CD4-positive, alpha-beta memory T cell (primary cell): Measurements from ENCODE around the gene HOXC13. TPM values are rescaled to one million over a fixed set of nuclear protein-coding genes. Genes with fewer than 3 reads are reported as not detected.
A peak's percentile ranks its signal among the peaks of the same experiment; 100 is the strongest.

Source experiments
- CTCF ChIA-PET: fragments of 350-600 bp; sonication (Branson Sonifier 250); formaldehyde crosslinking; loops from one replicate; lab custom pipeline; 2021; ENCODE audit warnings: inconsistent platforms; ENCODE audit not compliant: partially characterized antibody; lab: Charles Lee
- POLR2A ChIA-PET: fragments of 350-600 bp; sonication (Branson Sonifier 250); formaldehyde crosslinking; loops from one replicate; lab custom pipeline; 2021; ENCODE audit not compliant: partially characterized antibody; lab: Charles Lee
- DNase-seq, 5 donors: peaks; one replicate each; pipeline versions ENCODE4 v3.0.0 to v3.0.0-alpha.2; 2020 to 2022; ENCODE audit warnings: mixed read lengths in 1 of 5
- H3K27ac ChIP-seq: one replicate; pipeline ENCODE4 v1.7.0; 2013; ENCODE audit warnings: low read depth, low read length
- H3K27me3 ChIP-seq: 2 replicates; pipeline ENCODE4 v1.7.0; 2013; ENCODE audit warnings: mild to moderate bottlenecking, low read length, moderate library complexity; ENCODE audit not compliant: insufficient read depth
- H3K36me3 ChIP-seq: 2 replicates; pipeline ENCODE4 v1.7.0; 2013; ENCODE audit warnings: mild to moderate bottlenecking, low read length, moderate library complexity; ENCODE audit not compliant: insufficient read depth
- H3K4me1 ChIP-seq: 2 replicates; pipeline ENCODE4 v1.7.0; 2013; ENCODE audit warnings: mild to moderate bottlenecking, low read length, moderate library complexity; ENCODE audit not compliant: insufficient read depth
- H3K4me3 ChIP-seq, 2 donors: one replicate each; pipeline ENCODE4 v1.7.0; 2013; ENCODE audit warnings: low read length in 2 of 2, mild to moderate bottlenecking in 1 of 2
- H3K9me3 ChIP-seq, 2 donors: one replicate each; pipeline ENCODE4 v1.7.0; 2013; ENCODE audit warnings: low read length in 2 of 2, control low read depth in 1 of 2; ENCODE audit not compliant: control insufficient read depth in 1 of 2
- H3K27ac Mint-ChIP-seq, 7 donors: one replicate each; pipeline ENCODE4 v1.8.0; 2020 to 2021; ENCODE audit warnings: mixed read lengths in 7 of 7, mild to moderate bottlenecking in 6 of 7, inconsistent platforms in 3 of 7, moderate library complexity in 3 of 7
- H3K27me3 Mint-ChIP-seq, 2 donors: one replicate each; pipeline ENCODE4 v1.8.0; 2020 to 2021; ENCODE audit warnings: mixed read lengths in 2 of 2
- H3K36me3 Mint-ChIP-seq, 2 donors: one replicate each; pipeline ENCODE4 v1.8.0; 2020 to 2021; ENCODE audit warnings: mixed read lengths in 2 of 2, inconsistent platforms in 1 of 2, mild to moderate bottlenecking in 1 of 2
- H3K4me1 Mint-ChIP-seq, 4 donors: one replicate each; pipeline ENCODE4 v1.8.0; 2020 to 2021; ENCODE audit warnings: mixed read lengths in 4 of 4, mild to moderate bottlenecking in 1 of 4
- H3K4me3 Mint-ChIP-seq, 8 donors: one replicate each; pipeline ENCODE4 v1.8.0; 2020 to 2021; ENCODE audit warnings: mixed read lengths in 8 of 8, mild to moderate bottlenecking in 7 of 8, moderate library complexity in 6 of 8, inconsistent platforms in 3 of 8
- H3K9me3 Mint-ChIP-seq, 8 donors: one replicate each; pipeline ENCODE4 v1.8.0; 2020 to 2021; ENCODE audit warnings: mixed read lengths in 8 of 8, mild to moderate bottlenecking in 5 of 8, inconsistent platforms in 3 of 8, moderate library complexity in 1 of 8
- intact Hi-C: fragments of 100-400 bp; cut with micrococcal nuclease; formaldehyde crosslinking; loops from one replicate; pipeline ENCODE4 v1.15.1; 2023
- polyA plus RNA-seq, 2 donors: library from polyadenylated mRNA; unstranded; fragments of 300-500 nt; fragmentation: Illumina TruSeq; gene quantifications; one replicate each; pipeline ENCODE4 v1.2.3, GENCODE V29; 2021
- total RNA-seq, 2 experiments: library from RNA; stranded (reverse); gene quantifications; one replicate each; pipeline ENCODE4 v1.2.3, GENCODE V29; 2021

Gene HOXC13
- total and polyA plus RNA-seq, 4 experiments from 2014 or later = not detected

DNA sequence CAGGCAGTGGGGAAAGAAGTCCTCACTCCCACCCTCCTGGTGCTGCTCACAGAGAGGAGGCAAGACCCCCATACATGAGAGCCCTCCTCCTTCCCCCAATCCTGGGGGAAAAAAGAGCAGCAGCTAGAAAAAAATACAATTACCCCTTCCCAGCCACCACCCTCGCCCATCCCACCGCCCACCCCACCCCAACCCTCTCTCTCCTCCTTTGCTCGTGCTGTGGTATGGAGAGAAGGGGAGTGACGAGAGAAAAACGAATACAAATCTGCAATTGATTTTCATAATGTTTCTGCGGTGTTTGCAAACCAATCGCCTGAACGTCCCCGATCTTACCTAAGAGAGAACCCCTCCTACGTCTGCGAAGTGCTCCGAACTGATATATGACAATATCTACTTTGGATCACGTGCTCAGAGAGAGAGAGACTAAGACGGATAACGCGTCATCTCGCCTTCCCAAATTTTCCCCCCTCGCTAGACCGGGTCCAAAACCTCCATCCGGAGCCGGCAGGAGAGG, 34.1 kb downstream of the HOXC13 start, which contains the start of gene HOXC11:
Gene HOXC11 (plus strand): TSS at position 405 of the 514 bp plus-strand sequence. CDS start 116 bp downstream, outside the sequence.
- H3K27me3 Mint-ChIP-seq = peaks cover 71 to 80% of the 10 kb centered on the region in 2 donors
- POLR2A ChIA-PET = no interaction called here
- H3K9me3 Mint-ChIP-seq = peaks cover 0 to 21% (median 11%) of the 10 kb centered on the region in 8 donors
- H3K4me1 Mint-ChIP-seq = peaks cover 6 to 32% (median 17%) of the 10 kb centered on the region in 4 donors
- DNase-seq = no peak
- peak within 1 kb of the TSS in 7 of 8 donors; percentile 66 to 85 (median 77) for H3K4me3 Mint-ChIP-seq
- peaks cover 93% of the 10 kb centered on the region for H3K27me3 ChIP-seq
- peaks cover 5 to 10% of the 10 kb centered on the region in 2 donors for H3K36me3 Mint-ChIP-seq
- CTCF ChIA-PET = interaction anchor here (1.0 kb wide), 1 partner anchor 15 kb away, joined by 3 read pairs; no protein-coding TSS in a partner anchor
- H3K27ac Mint-ChIP-seq = peak within 1 kb of the TSS in 6 of 7 donors; percentile 67 to 88 (median 82)
- H3K9me3 ChIP-seq = no peaks in the 10 kb centered on the region
- peaks cover 25% of the 10 kb centered on the region for H3K4me1 ChIP-seq
- H3K4me3 ChIP-seq = no peak within 1 kb of the TSS
- intact Hi-C loops = no loop called here
- no peaks in the 10 kb centered on the region for H3K36me3 ChIP-seq
- no peak within 1 kb of the TSS for H3K27ac ChIP-seq

DNA sequence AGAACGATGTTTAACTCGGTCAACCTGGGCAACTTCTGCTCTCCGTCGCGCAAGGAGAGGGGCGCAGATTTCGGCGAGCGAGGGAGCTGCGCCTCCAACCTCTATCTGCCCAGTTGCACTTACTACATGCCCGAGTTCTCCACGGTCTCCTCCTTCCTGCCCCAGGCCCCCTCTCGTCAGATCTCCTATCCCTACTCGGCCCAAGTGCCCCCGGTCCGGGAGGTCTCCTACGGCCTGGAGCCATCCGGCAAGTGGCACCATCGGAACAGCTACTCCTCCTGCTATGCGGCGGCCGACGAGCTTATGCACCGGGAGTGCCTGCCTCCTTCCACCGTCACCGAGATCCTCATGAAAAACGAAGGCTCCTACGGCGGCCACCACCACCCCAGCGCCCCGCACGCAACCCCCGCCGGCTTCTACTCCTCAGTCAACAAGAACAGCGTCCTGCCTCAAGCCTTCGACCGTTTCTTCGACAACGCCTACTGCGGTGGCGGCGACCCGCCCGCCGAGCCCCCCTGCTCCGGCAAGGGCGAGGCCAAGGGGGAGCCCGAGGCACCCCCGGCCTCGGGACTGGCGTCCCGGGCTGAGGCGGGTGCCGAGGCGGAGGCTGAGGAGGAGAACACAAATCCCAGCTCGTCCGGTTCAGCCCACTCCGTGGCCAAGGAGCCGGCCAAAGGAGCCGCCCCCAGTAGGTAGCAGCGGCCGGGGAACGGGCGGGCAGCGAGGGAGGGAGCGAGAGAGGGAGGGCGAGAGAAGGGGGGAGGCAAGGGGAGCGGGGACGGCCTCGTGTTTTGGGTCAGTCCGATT, 34.8 kb downstream of the HOXC13 start:
- DNase-seq = no peak
- Histone ChIP-seq H3K27me3 (peaks cover 91% of the 10 kb centered on the region), H3K4me1 (peaks cover 30% of the 10 kb centered on the region), H3K9me3 (no peaks in the 10 kb centered on the region), H3K36me3 (no peaks in the 10 kb centered on the region), H3K27ac (no peak overlapping the region), H3K4me3 (no peak overlapping the region)
- intact Hi-C loops = loop anchor here (2.0 kb wide), 1 partner anchor 21 kb away; no protein-coding TSS in a partner anchor
- Mint-ChIP-seq H3K27me3 (peaks cover 69 to 78% of the 10 kb centered on the region in 2 donors), H3K27ac (peak overlapping the region in 6 of 7 donors; percentile 67 to 88 (median 82)), H3K9me3 (peaks cover 0 to 23% (median 11%) of the 10 kb centered on the region in 8 donors), H3K4me3 (peak overlapping the region in 7 of 8 donors; percentile 66 to 85 (median 74)), H3K36me3 (peaks cover 5 to 7% of the 10 kb centered on the region in 2 donors), H3K4me1 (peaks cover 4 to 31% (median 18%) of the 10 kb centered on the region in 4 donors)
- ChIA-PET POLR2A (no interaction called here), CTCF (interaction anchor here (1.0 kb wide), 1 partner anchor 14 kb away, joined by 3 read pairs; no protein-coding TSS in a partner anchor)

DNA sequence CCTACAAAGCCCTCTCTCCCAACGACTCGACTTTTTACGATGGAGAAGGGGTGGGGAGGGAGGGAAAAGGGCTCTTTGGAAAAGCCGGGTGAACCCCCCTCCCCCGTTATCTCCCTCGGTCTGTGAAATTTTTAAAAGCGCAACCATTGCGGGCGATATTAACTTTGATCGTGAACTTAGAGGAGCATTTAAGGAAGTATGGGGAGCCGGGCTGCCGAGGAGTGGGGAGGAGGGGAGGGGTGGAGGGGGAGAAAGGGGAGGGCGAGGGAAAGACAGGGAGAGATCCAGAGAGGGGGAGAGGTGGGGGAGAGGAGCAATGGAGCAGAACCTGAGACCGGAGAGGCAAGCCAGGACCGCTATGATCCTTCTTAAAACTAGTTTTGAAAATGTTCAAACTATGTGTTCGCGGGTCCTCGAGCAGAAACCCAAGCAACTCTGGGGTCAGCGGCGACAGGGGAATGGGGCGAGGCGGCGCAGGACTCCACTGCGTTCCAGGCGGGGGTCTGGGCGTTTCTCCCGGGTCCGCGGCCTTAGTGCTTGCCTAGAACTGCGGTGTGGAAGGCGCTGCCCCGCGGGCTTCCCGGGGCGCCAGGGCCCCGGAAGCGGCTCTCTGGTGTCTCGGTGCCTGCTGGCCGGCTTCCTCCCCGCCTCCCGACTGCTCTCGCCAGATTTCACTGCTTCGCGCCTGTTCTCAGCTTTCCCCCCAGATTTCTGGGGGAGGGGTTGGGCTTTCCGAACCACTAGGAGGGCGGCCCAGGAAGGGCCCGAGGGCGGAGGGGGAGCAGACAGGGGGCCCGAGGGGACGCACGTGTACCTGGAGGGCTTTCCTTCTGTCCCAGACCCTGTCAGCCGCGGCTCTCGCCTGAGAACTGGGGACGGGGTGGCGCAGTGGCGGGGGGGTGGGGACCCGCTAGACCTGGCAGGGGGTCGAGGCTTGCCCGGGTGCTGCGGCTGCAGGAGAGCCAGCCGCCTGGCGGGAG, 35.7 kb downstream of the HOXC13 start, which contains the start of gene HOTAIR:
Gene HOTAIR (minus strand): TSS at position 871 of the 980 bp plus-strand sequence.
- Mint-ChIP-seq H3K4me1 (peaks cover 4 to 36% (median 18%) of the 10 kb centered on the region in 4 donors), H3K36me3 (peaks cover 5 to 6% of the 10 kb centered on the region in 2 donors), H3K27ac (peak within 1 kb of the TSS in 4 of 7 donors; percentile 57 to 82 (median 76)), H3K27me3 (peaks cover 69 to 79% of the 10 kb centered on the region in 2 donors), H3K9me3 (peaks cover 0 to 23% (median 11%) of the 10 kb centered on the region in 8 donors), H3K4me3 (peak within 1 kb of the TSS; percentile 67 to 85 (median 77))
- Histone ChIP-seq H3K27ac (no peak within 1 kb of the TSS), H3K27me3 (peaks cover 91% of the 10 kb centered on the region), H3K4me3 (peak within 1 kb of the TSS in 1 of 2 donors; percentile 40), H3K4me1 (peaks cover 30% of the 10 kb centered on the region), H3K36me3 (no peaks in the 10 kb centered on the region), H3K9me3 (no peaks in the 10 kb centered on the region)
- no peak for DNase-seq
- ChIA-PET POLR2A (interaction anchor here (0.7 kb wide), 1 partner anchor 1522 kb away, joined by 3 read pairs; no protein-coding TSS in a partner anchor), CTCF (no interaction called here)
- intact Hi-C loops = loop anchor here (2.0 kb wide), 1 partner anchor 22 kb away; no protein-coding TSS in a partner anchor

DNA sequence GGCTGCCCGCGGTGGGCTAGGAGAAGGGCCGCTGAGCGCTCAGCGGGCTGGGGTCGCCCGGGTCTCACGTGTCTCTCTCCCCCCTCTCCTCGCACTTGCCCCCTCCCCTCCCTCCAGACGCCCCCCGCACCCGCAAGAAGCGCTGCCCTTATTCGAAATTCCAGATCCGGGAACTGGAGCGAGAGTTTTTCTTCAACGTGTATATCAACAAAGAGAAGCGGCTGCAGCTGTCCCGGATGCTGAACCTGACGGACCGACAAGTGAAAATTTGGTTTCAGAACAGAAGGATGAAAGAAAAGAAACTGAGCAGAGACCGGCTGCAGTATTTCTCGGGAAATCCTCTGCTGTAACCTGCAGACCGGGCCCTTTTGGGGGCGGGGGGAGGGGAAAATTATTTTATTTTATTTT, 36.4 kb downstream of the HOXC13 start:
- H3K36me3 Mint-ChIP-seq = peaks cover 5 to 6% of the 10 kb centered on the region in 2 donors
- H3K27ac ChIP-seq = no peak overlapping the region
- H3K27me3 ChIP-seq = peaks cover 91% of the 10 kb centered on the region
- H3K9me3 Mint-ChIP-seq = peaks cover 0 to 26% (median 13%) of the 10 kb centered on the region in 8 donors
- H3K27me3 Mint-ChIP-seq = peaks cover 71 to 77% of the 10 kb centered on the region in 2 donors
- intact Hi-C loops = loop anchor here (2.0 kb wide), 1 partner anchor 22 kb away; no protein-coding TSS in a partner anchor
- no peak for DNase-seq
- ChIA-PET CTCF (no interaction called here), POLR2A (interaction anchor here (0.7 kb wide), 1 partner anchor 1522 kb away, joined by 3 read pairs; no protein-coding TSS in a partner anchor)
- H3K27ac Mint-ChIP-seq = peak overlapping the region in 1 of 7 donors; percentile 75
- H3K4me3 ChIP-seq = no peak overlapping the region
- H3K36me3 ChIP-seq = no peaks in the 10 kb centered on the region
- H3K9me3 ChIP-seq = no peaks in the 10 kb centered on the region
- H3K4me1 Mint-ChIP-seq = peaks cover 4 to 36% (median 18%) of the 10 kb centered on the region in 4 donors
- peaks cover 30% of the 10 kb centered on the region for H3K4me1 ChIP-seq
- H3K4me3 Mint-ChIP-seq = peak overlapping the region in 7 of 8 donors; percentile 28 to 83 (median 61)

DNA sequence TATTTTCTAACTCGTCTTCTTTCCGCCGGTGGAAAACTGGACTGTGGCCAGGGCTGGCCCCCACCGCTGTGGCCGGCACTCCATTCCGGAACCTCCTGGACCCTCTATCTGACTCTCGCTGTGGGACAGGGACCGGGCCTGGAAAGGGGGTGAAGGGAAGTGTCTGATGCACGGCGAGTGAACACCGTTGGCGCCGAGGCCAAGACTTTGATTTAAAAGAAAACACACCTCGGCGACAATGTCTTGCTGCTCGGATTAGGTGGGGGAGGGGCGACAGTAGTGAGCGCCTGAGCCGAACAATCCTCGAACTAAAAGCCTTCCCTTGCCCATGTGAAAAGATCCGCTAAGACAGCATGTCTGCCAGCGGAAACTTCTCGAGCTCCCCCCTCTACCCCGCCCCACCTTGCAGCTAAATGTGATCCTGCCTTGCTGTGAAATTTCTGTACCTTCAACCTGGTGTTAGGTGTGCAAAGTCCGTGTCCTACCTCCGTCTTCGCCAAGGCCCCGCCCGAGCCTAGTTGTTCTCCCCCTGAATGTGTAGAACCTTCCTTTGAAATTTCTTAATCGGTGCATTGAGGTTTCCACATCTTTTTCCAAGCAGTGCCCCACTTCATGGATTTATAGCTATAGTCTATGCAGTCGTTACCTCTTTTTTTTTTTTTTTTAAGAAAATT, 37.0 kb downstream of the HOXC13 start:
- no peak overlapping the region for H3K27ac ChIP-seq
- no peak for DNase-seq
- CTCF ChIA-PET = no interaction called here
- Mint-ChIP-seq H3K36me3 (peaks cover 5 to 6% of the 10 kb centered on the region in 2 donors), H3K4me3 (peak overlapping the region; percentile 50 to 83 (median 66)), H3K27ac (peak overlapping the region in 4 of 7 donors; percentile 25 to 82 (median 76)), H3K4me1 (peaks cover 4 to 36% (median 18%) of the 10 kb centered on the region in 4 donors), H3K9me3 (peaks cover 0 to 28% (median 13%) of the 10 kb centered on the region in 8 donors), H3K27me3 (peaks cover 72 to 75% of the 10 kb centered on the region in 2 donors)
- H3K9me3 ChIP-seq = no peaks in the 10 kb centered on the region
- peaks cover 92% of the 10 kb centered on the region for H3K27me3 ChIP-seq
- peaks cover 30% of the 10 kb centered on the region for H3K4me1 ChIP-seq
- no peak overlapping the region for H3K4me3 ChIP-seq
- intact Hi-C loops = loop anchor here (2.0 kb wide), 1 partner anchor 23 kb away; no protein-coding TSS in a partner anchor
- no peaks in the 10 kb centered on the region for H3K36me3 ChIP-seq
- POLR2A ChIA-PET = interaction anchor here (0.7 kb wide), 1 partner anchor 1523 kb away, joined by 3 read pairs; no protein-coding TSS in a partner anchor
